Epithelial cell of prostate (primary cell): ENCODE measurements around the gene THADA.
"Not testable (repeated sequence)": the region's sequence is repeated elsewhere in the genome, so short reads cannot be mapped to it uniquely, and the experiment has no call there.

Experiments
- DNase-seq: peaks from one replicate; pipeline ENCODE4 v3.0.0-alpha.2; 2011; ENCODE audit warnings: low read depth, low spot score
- H3K27ac ChIP-seq: fragments of 450-650 bp; 2 replicates; pipeline ENCODE4 v1.5.1; 2017; ENCODE audit warnings: mild to moderate bottlenecking

Gene THADA

DNA sequence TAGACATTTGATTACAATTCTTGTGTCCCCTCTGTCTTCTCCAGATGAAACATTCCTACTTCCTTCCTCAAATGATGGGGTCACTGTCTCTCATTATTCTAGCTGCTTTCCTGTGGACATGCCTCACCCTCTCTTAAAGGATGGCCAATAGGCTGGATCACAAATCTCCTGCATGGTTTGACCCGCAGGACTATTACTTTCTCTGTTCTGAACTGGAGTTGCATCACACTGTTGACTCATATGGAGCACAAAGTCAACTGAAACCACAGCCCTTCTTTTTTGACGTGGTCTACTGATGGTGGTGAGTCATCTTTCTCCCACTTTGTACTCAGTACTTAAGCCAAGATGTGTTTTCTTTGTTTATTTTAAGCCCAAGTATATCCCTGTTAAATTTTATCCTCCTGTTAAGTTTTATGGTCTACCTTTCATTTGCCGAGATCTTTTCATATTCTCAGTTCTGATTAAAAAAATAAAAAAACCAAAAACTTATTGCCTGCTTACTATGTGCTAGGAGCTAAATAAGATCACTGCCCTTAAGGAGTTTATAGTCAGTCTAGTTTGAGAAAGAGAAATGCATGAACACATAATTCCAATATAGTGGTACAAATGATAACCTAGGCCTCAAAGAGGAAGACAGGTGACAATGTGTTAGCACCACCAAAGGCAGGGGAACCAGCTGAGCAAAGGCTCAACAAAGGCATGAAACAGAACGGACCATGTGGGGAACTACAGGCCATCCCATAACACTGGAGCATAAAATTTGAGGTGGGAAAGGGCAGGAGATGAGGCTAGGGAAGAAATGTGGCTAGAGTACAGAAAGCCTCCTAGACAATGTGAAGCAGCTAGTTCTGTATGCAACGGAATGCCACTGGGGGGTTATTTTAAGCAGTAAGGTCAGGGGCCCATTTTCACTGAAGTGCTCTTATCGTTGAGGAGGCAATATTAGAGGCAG lies 301.8 kb downstream of the THADA start:
- DNase-seq, result peak; percentile 92
- peak overlapping the region; percentile 52 for H3K27ac ChIP-seq

DNA sequence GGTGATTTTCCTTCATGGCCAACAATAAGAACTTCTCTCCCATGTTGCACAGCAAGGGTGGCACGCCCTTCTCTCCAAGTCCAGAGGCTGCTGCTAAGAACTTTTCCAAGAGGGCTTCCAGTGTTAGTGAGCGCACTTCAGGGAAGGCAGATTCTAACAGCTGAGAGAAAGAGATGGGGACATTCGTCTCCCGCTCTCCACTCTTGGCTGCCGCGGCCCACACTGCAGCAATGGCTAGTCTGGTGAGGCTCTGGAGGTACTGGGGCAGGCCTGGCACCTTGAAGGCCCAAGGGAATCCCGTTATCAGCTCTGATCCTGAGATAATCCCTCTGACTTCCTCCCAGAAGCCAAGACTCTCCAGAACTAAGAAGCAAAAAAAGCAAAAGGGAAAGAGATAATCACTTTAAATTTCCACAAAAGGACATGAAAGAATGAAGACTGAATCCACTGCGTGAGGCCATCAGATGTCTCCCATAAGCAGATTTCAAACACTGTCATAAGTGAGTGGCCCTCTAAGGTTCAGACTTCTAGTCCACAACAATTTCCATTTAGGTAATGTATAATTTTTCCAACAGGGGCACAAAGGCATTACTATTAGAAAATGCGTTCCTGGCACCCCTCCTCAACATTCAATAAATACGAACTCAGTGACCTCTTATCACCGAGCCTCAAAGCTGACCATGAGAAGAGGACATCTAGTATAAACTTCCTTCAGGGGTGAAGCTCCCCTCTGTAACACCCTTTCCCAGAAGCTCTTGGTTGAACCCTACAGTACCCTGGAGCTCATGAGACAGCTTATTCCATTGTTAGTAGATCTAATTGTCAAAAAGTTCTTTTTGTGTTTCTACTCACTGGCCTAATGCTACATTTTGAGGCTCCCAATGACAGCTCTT lies 302.7 kb downstream of the THADA start:
- H3K27ac ChIP-seq, result peak overlapping the region; percentile 52
- DNase-seq, result no peak

DNA sequence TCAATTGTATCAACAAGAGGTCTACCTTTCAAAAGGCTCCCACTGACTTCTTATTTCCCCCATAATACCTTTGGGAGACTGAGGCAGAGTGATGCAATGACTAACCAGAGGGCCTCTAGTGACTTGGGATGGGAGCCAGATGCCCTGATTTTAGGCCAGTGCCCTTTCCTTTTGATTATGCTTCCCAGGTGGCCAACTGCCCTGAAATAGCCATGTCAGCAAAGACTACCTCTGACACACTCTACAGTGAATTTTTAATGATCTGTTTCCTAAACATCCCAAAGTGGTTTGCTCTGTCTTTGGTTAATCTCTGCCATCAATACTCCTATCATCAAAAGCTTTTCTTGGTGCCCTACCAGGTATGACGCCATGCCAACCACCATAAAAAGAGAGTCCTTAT lies 303.5 kb downstream of the THADA start:
- no peak overlapping the region for H3K27ac ChIP-seq
- no peak for DNase-seq

DNA sequence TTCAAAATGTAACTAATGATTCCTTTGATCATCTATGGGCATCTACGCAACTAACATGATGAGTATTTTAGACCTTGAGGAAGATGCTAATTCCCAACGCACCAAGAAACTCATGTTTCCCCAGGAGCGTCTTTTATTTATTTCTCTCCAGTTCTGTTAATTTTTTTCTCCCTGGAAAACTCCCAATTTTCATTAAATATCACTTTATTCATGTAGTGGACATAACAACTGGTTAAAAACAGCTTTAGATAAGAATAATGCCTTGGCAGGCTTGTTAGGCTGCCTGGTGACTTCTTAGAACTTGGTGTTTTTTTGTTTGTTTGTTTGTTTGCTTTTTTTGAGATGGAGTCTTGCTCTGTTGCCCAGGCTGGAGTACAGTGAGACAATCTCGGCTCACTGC lies 306.5 kb downstream of the THADA start:
- H3K27ac ChIP-seq, result no peak overlapping the region

DNA sequence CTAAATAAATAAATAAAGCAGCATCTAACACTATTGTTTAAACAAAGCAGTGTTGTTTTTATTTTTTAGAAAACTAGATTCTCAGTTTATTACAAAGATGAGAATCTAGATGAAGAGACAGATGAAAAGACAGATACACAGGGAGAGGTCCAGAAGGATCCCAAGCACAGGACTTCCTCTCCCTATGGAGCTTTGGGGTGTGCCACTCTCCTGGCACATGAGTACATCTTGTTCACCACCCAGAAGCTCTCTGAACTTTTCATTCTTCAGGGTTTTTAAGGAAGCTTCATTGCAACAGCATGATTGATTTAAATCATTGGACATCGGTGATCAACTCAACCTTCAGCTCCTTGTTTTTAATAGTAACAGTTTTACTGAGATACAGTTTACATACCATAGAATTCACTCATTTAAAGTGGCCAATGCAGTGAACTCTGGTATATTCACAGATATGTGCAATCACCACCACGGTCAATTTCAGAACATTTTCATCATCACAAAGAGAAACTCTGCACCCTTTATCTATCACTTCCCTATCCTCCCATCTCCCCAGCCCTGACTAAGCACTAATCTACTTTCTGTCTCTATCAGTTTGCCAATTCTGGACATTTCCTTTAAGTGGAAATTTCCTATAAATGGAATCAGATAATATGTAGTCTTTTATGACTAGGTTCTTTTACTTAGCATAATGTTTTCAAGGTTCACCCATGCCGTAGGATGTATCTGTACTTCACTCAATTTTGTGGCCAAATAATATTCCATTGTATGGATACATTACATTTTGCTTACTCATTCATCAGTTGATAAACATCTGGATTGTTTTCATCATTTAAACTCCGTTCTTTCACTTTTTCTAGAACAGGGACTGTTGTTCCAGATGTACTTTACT lies 307.2 kb downstream of the THADA start:
- no peak overlapping the region for H3K27ac ChIP-seq
- no peak for DNase-seq

More for the DNA sequence above, 306.5 kb downstream of the THADA start:
- no peak for DNase-seq

DNA sequence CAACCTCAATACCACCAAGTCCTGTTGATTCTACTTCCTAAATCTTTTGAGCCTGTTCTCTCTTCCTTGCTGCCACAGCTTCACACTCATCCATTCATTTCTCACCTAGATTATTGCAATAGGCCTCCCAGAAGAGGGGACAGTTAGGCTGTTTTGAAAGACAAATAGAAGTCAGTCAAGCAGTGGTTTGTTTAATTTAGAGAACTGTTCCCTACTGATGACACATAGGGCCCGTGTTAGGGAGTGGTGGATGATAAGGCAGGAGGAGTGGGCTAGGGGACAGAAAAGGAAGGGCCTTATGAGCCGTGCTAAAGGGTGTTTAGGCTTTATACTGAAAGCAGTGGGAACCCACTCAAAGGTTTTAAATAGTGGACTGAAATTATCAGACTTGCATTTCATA lies 309.9 kb downstream of the THADA start:
- H3K27ac ChIP-seq, result no peak overlapping the region
- DNase-seq, result no peak

DNA sequence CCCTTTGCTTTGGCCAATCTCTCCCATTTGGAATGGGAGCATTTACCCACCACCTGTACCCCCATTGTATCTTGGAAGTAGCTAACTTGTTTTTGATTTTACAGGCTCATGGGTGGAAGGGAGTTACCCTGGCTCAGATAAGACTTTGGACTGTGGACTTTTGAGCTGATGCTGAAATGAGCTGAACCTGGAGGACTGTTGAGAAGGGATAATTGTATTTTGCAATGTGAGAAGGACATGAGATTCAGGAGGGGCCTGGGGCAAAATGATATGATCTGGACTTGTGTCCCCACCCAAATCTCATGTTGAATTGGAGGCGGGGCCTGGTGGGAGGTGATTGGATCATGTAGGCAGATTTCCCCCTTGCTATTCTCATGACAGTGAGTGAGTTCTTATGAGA lies 310.9 kb downstream of the THADA start:
- no peak for DNase-seq
- H3K27ac ChIP-seq, result no peak overlapping the region

DNA sequence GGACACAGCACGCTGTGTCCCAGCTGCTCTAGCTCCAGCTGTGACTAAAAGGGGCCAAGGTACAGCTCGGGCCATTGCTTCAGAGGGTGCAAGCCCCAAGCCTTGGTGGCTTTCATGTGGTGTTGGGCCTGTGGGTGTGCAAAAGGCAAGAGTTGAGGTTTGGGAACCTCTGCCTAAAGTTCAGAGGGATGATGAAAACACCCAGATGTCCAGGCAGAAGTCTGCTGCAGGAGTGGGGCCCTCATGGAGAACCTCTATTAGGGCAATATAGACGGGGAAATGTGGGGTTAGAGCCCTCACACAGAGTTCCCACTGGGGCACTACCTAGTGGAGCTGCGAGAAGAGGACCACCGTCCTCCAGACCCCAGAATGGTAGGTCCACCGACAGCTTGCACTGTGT lies 311.5 kb downstream of the THADA start:
- not testable (repeated sequence) for H3K27ac ChIP-seq, DNase-seq

DNA sequence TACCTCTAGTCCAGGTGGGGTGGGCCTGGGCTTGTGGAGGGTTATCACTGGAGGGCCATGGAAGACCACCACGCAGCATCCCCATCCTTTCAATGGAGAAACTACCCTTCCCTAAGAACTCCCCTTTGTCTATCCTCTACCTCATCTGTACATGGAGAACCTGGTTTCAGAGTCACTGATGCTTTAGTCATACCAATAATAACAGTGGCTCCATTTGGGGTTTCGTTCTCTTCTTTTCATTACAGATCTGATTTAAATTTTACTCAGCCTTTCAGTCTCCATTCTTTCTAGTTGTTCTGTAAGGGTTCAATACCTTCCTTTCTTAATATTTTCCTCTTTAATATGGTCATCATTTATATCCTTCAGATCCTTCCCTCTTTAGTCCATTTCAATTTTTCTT lies 314.8 kb downstream of the THADA start:
- no peak for DNase-seq

DNA sequence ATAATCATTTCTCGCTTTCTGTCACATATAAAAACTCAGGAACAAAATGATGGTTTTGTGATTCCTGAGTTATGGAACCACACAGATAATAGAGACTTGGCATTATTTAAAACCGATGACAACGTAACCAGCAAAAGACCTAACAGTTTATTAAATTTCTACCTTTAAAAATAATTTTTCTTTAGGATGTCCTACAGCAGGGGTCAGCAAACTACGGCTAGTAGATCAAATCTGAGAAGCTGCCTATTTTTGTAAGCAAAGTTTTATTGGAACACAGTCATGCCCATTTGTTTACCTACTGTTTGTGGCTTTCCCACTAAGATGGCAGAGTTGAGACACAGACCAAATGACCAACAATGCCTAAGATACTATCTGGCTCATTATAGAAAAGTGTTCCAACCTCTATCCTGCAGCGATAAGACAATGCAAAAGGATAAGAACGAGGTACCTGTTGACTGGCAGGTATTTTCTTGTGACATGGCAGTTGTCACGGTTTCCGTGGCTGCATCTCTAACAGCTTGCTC lies 316.5 kb downstream of the THADA start:
- no peak overlapping the region for H3K27ac ChIP-seq
- DNase-seq, result no peak

More for the DNA sequence above, 314.8 kb downstream of the THADA start:
- H3K27ac ChIP-seq, result no peak overlapping the region

DNA sequence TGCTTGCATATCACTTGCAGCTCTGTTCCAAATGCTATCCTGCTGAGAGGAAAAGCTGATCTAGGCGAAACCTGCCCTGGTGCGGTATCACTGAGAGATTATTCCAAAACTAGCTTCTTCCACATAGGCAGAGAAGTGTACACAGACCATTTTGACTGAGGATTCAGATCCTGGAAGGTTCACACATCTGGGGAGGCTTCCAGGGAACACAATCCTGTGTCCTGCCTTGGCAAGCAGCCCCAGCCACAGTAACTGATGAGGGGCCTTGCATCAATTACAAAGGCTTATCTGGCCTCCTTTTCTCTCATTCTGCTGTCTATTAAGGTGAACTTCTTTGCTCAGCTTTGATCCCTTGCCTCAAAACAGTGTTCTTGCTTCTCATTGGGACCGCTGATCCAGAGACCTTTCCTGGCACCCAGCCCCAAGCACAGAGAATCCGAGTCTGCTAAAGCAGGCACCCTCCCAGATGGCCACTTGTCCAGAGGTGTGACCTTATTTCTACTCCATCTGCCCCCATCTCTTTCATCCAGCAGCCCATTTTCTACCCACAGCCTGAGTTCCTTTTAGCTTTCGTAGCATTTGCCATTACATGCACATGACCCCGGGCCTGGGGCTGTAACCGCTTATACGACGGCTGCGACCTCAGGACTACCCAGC lies 317.1 kb downstream of the THADA start:
- DNase-seq, result no peak
- H3K27ac ChIP-seq, result no peak overlapping the region

DNA sequence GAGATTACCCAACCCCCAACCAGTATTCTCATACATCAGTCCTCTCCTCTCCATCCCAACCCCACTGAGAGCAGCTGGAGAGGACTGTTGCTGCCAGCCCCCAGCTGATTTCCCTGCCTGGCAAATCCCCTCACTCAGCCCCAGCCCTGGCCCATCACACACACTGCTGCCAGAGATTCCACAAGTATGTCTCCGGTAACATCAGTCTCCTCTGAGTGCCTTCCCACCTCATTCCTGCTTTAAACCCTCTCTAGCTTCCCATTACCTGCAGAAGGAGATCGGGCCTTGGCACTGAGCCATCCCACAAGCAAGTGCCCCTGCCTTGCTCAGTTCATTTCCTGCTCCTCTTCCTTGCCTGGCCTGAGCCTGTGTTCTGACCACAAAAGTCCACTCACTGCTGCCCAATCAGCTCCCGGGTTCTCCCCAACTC lies 318.9 kb downstream of the THADA start:
- no peak overlapping the region for H3K27ac ChIP-seq
- no peak for DNase-seq

DNA sequence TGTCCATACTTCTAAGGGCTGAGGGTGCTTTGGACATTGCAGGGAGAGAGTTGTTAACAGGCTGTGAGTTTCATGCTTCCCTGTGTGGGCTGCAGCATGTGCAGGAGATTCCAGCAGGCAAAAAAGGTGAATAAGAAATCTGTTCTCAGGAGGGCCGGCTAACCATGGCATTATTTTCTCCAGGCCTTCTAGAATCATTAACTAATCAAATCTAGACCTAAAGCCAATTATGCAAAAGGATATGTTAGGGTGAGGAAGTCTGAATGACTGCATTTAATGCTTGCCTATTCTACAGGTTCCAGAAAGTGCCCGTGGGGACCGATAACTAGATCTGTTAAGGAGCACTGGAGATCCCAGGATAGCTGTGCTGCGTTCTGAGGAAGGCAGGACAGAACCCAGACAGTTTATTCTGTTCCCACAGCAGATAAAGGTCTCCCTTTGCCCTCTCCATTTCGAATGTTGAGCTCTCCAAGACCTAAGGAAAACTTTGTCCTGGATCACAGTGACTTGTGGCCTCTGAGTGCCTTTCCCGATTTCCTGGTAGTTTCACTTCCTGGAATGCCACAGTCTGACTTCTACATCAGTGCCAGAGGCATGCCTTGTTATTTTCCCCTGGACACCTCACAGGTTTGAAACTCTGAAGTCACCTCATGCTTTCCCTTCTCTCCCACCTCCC lies 319.4 kb downstream of the THADA start:
- no peak overlapping the region for H3K27ac ChIP-seq
- DNase-seq, result no peak

DNA sequence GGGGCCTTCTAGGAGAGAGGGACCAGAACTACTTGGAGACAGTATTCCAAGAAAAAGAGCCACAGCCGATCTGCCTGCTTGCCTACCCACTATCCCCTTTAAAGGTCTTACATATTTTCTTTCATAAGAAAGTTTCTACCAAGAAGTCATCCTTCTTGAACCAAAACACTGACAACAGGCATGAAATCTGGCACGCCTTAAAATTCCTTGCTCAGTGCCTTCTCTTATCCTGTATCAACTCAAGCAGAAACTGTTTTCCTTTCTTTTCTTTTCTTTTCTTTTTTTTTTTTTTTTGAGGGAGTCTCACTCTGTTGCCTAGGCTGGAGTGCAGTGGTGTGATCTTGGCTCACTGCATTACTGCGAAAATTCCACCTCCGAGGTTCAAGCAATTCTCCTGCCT lies 321.1 kb downstream of the THADA start:
- no peak for DNase-seq
- no peak overlapping the region for H3K27ac ChIP-seq

DNA sequence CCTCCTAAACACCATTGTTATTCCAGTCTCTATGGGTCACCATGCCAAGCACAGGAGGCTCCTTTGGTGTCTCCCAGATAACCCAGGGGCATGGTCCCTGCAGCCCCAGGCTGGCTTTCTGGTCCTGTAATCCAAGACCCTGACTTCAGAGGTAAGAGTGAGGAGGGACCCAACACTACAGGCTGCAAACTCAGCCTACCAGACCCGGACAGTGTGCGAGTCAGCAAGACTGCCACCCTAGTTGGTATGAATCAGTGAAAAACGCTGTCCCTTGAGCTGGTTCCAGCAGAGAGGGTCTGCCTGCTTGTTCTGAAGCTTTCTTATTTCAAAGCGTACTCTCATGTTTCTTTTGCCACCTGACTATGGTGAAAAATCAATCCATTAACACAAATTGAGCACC lies 321.8 kb downstream of the THADA start:
- no peak overlapping the region for H3K27ac ChIP-seq
- DNase-seq, result no peak

DNA sequence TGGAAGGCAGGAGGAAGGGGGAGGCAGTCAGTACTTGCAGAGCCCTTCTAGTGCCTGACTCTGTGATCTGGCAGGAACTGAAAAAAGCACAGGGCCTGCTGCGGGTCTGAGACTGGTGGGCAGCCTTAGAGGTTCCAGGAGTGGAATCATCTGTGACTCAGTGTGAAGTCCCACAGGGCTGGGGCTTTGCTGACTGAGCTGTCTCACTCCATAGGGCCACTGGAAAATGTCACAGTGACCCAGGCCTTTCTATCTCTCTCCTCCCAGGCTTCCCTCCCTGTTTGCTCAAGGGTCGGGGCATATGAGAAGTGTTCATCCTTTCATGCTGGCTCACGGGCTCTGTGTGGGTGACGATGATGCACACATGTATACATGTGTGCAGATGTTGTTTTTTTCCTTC lies 322.3 kb downstream of the THADA start:
- no peak overlapping the region for H3K27ac ChIP-seq
- no peak for DNase-seq

DNA sequence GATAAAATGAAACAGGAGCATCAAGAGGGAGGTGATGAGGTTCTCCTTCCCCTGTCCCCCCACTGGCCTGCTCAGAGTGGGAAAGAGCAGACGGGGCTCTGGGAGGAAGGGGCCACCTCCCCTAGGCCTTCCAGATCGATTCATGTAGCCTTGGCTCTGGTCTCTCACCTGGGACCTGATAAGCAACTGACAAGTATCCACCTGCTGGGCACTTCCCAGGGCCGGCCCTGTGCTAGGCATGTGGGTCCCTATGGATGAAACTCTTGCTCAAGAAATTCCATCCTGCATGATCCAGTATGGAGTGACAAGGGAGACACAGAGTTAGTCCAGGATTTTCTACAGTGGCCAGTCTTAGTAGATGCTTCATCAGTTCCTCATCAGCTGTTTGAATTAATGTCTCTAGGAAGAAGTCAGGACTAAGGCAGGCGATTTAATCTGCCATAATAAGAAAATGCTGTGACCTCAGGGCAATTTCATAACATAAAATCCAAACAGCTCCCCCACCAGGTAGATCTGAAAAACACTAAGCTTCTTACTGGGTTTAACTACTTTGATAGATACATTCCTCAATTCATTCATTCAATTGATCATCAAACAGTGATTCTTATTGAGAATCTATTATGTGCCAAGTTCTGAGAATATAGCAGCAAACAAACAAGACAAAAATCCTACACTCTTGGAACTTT lies 324.8 kb downstream of the THADA start:
- no peak overlapping the region for H3K27ac ChIP-seq
- DNase-seq, result no peak

DNA sequence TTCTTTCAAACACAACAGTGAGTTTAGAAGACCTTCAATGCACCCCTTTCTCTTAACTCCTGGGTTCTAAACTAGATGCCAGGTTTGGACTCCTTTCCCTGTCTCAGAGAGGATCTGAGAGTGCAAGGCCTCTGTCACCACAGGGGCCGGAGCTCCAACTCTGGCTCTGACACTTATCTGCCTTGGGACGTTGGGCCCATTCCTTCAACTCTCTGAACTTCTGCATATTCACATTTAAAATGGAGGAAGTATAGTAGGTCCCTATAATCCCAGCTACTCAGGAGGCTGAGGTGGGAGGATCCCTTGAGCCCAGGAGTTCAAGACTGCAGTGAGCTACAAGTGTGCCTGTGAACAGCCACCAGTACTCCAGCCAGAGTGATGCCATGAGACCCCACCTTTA lies 325.4 kb downstream of the THADA start:
- no peak overlapping the region for H3K27ac ChIP-seq
- no peak for DNase-seq
